GM23338 (cell line): Measurements from ENCODE around the gene ZNF865.

Experiments
- CREB1 ChIP-seq: fragments of 250-450 bp; sonication (Bioruptor Pico); IDR thresholded peaks from 2 replicates; pipeline ENCODE4 v1.5.0; 2020; ENCODE audit warnings: low read depth, mild to moderate bottlenecking, moderate library complexity
- CTCF ChIP-seq, 2 experiments: fragments of 200-600 bp in 1 of 2; sonication (generic) in 1 of 2; conservative IDR thresholded peaks; 2 replicates each; pipeline versions ENCODE4 v1.5.1 to v1.6.1; 2016 to 2017; ENCODE audit warnings: antibody characterized with exemption in 2 of 2, low read depth in 2 of 2, mild to moderate bottlenecking in 2 of 2, moderate library complexity in 1 of 2
- EZH2 ChIP-seq: fragments of 200-600 bp; sonication (generic); IDR thresholded peaks from one replicate; pipeline ENCODE4 v1.8.0; 2017; ENCODE audit warnings: antibody characterized with exemption, mild to moderate bottlenecking, low read depth; ENCODE audit not compliant: unreplicated experiment
- EZH2phosphoT487 ChIP-seq: fragments of 200-600 bp; sonication (generic); IDR thresholded peaks from one replicate; pipeline ENCODE4 v1.8.1; 2018; ENCODE audit warnings: antibody characterized with exemption; ENCODE audit not compliant: unreplicated experiment
- JUNB ChIP-seq: IDR thresholded peaks from one replicate; pipeline ENCODE4 v1.6.1; 2016; ENCODE audit warnings: antibody characterized with exemption; ENCODE audit not compliant: unreplicated experiment
- NANOG ChIP-seq: IDR thresholded peaks from 2 replicates; pipeline ENCODE4 v1.6.1; 2016; ENCODE audit warnings: antibody characterized with exemption, borderline replicate concordance
- POLR2AphosphoS5 ChIP-seq: IDR thresholded peaks from 2 replicates; pipeline ENCODE4 v1.6.1; 2016; ENCODE audit warnings: antibody characterized with exemption, low read depth
- REST ChIP-seq: IDR thresholded peaks from one replicate; pipeline ENCODE4 v1.6.1; 2018; ENCODE audit warnings: antibody characterized with exemption; ENCODE audit not compliant: unreplicated experiment
- ZNF114 ChIP-seq: fragments of 250-450 bp; sonication (Bioruptor Pico); IDR thresholded peaks from 2 replicates; pipeline ENCODE4 v1.5.0; 2020; ENCODE audit warnings: mild to moderate bottlenecking, moderate library complexity
- ZNF462 ChIP-seq: fragments of 250-450 bp; sonication (Bioruptor Pico); IDR thresholded peaks from 2 replicates; pipeline ENCODE4 v1.5.0; 2020; ENCODE audit warnings: mild to moderate bottlenecking, moderate library complexity

- TF ChIP-seq CTCF (conservative IDR thresholded peaks at IDR 0.05; ENCODE audit: low read depth in 2 of 2), result no peak
- no peak for TF ChIP-seq POLR2AphosphoS5
- TF ChIP-seq CREB1 (CRISPR knock-in tag), result no peak
- no peak for TF ChIP-seq REST
- TF ChIP-seq EZH2phosphoT487, result no peak
- no peak for TF ChIP-seq JUNB
- no peak for TF ChIP-seq EZH2
- no peak for TF ChIP-seq ZNF114 (CRISPR knock-in tag)
- TF ChIP-seq NANOG, result no peak
- no peak for TF ChIP-seq ZNF462 (CRISPR knock-in tag)
Observed at GRCh38 chr19:55581823-55582223, 23.6 kb upstream of the ZNF865 start.
